Measurements from ENCODE around the gene KLF11.
"Not testable (repeated sequence)": the region's sequence is repeated elsewhere in the genome, so short reads cannot be mapped to it uniquely, and the experiment has no call there.

Gene KLF11

DNA sequence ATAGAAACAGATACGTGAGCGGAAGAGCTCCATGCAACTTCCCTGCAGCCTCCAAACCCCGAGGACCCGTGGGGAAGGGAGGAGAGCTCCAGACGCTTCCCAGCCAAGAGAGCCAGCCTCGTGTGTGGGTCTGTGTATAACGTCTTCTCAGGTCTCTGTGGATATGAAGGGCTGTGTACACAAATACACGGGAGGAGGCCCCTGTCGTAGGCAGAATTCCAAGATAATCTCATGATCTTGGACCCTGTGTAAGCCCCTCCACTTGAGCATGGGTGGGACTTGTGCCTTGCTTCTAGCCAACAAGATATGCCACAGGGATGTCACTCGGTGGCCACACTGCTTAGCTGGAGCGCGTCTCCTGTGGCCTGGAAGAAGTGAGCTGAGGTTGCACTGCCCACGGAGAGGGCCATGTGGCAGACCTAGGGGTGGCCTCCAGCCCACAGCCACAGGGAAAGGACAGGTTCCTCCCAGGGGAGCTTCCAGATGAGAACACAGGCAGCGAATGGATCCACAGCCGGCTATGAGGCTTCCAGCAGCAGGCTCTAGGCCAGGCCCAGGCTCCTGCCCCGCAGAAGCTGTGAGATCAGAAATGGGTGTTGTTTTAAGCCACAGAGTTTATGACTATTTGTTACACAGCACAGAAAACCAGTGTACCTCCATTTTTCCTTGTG lies 15.6 kb upstream of the KLF11 start:
- DNase-seq, result no peak

DNA sequence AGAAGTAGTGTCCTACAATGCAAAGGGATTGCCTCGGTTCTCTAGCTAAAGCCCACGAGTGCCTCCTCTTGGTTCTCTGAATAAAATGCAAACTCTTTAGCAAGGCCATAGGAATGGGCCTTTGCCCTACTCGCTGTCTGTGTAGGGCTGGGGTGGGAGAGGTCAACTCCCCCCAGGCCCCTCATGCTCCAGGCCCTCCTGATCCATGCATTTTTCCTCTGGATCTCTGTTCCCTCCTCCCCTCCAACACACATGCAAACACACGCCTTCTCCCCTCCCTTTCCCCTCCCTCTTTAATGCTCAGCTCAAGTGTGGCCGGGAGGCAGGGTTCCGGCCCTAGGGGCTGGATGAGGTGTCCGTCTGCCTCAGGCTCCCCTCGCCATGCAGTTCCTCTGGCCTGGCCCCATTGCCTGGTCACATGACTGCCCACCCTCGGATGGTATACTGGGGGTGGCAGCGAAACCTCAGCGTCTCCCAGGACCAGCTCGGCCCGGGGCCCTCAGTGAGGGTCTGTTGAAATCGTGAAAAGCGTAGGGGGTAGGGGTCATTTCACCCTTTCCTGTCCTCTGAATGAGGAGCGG lies 14.9 kb upstream of the KLF11 start:
- no peak for DNase-seq

DNA sequence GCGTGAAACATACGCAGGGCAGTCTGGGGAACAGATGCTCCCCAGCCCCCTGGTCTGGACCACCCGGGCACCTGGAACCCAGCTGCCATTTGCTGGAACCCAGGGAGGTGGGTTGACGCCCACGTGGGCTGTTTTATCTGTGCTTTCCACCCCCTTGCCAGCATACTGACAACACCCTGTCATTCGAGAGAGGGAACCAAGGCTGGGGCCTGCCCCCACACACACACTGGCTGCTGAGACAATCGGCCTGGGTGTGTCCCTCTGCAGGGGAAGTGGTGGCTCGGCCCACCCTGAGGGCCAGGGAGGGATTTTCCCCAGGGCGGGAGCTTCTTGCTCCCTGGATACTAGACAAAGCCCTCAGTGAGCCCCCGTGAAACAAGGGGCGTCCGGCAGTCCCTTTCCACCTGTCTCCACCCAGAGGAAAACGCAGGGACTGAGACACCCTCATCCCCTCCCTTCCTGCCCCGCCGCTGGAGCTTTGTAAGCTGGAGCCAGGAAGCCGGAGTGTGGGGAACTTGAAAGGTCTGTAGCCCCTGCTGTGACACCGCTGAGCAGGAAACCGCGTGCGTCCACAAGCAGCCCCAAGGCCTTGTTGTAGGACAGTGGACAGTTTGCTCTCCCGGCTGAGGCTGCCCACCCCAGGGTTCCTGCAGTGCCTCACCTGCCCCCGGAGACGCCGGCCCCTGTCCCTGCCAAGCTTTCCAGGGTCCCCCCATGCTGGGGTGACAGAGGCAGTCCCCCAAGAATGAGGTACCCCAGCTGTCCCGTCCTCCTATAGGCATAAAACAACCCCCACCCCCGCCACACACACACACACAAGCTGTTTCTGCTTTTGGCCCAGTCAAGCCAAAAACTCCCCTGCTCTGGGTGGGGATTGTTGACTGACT lies 14.1 kb upstream of the KLF11 start:
- peak; percentile 52 for DNase-seq

DNA sequence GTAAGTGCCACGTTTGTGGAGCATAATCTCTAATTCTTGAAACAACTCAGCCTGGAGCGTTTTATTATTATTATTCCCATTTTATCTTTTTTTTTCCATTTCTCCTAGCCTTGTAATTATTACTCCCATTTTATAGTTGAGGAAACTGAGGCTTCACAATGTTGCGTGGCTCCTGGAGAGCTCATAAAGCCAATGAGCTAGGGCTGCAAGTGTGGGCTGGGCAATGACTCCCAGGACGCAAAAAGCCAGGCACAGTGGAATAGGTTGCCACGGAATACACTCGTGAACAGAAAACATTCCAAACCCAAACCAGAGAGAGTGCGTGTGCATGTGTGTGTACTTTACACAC lies 13.5 kb upstream of the KLF11 start:
- no peak for DNase-seq

DNA sequence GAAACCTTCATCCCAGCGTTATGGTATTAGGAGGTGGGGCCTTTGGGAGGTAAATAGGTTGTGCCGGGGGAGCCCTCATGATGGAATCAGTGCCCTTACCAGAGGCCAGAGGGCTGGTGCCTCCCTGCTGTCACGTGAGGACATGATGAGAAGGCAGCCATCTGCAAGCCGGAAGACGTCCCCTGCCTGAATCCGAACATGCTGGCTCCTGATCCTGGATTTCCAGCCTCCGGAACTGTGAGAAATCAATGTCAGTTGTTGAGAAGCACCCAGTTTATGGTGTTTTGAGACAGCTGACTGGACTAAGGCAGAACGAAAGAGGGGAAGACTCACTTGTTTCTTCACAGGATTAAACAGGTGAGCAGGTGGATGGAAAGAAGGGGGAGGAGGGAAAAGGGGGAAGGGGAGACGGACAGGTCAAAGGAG lies 13.0 kb upstream of the KLF11 start:
- no peak for DNase-seq

DNA sequence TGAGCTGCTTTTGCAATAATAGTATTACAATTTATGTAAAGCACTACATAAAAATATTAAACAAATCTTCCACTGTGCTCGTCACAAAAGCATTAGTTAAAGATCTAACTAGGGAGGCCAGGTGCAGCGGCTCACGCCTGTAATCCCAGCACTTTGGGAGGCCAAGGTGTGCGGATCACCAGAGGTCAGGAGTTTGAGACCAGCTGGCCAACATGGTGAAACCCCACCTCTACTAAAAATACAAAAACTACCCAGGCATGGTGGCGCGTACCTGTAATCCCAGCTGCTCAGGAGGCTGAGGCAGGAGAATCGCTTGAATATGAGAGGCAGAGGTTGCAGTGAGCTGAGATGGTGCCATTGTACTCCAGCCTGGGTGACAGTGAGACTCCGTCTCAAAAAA lies 12.6 kb upstream of the KLF11 start:
- DNase-seq, result not testable (repeated sequence)

DNA sequence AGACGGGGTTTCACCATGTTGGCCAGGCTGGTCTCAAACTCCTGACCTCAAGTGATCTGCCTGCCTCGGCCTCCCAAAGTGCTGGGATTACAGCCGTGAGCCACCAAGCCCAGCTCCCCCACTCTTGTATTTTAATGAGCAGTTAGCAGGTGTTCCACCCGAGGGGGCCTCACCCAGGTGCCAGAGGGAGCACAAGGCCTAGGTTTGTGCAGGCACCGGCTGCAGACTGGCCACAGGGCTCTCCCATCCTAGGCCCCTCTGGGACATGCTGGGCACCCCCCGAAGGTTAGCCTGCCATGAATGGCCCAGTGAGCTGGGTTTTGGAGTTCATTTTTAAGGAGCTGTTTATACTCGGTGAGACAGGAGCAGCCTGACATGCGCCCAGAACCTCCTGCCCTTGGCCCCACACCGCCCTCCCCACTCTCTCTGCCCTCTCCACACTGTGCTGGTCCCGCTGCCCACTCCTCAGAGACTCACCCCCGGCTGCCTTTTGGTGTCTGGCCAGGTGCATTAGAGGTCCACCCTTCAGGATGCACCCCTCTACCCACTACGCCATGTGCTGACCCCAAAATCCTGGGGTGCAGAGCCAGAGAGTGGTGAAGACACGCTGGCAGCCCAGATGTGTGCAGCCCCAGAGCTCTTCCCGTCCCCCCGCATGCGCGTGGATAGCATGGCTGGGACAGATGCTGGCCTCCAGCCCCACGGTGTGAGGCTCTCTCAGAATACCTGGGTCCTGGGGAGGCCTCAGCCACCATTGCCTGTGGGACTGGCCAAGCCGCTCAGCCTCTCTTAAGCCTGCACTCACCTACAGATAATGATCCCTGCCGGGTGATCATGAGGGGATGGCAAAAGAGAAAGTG lies 11.2 kb upstream of the KLF11 start:
- DNase-seq, result no peak

DNA sequence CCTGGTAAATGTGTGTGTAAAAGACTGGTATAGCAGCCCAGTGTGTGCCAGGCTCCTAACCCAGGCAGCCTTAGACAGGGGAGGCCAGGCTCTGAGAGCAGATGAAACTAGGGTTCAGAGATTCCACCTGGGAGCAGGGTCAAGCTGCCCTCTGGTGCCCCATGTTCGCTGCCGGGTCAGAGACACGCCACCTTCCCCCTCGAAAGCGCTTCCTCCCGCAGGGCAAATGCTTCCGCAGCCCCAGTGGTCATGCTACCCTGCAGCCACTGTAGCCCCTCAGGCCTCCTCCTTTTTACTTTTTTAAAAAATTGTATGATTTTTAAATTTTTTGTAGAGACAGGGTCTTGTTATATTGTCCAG lies 10.6 kb upstream of the KLF11 start:
- no peak for DNase-seq

DNA sequence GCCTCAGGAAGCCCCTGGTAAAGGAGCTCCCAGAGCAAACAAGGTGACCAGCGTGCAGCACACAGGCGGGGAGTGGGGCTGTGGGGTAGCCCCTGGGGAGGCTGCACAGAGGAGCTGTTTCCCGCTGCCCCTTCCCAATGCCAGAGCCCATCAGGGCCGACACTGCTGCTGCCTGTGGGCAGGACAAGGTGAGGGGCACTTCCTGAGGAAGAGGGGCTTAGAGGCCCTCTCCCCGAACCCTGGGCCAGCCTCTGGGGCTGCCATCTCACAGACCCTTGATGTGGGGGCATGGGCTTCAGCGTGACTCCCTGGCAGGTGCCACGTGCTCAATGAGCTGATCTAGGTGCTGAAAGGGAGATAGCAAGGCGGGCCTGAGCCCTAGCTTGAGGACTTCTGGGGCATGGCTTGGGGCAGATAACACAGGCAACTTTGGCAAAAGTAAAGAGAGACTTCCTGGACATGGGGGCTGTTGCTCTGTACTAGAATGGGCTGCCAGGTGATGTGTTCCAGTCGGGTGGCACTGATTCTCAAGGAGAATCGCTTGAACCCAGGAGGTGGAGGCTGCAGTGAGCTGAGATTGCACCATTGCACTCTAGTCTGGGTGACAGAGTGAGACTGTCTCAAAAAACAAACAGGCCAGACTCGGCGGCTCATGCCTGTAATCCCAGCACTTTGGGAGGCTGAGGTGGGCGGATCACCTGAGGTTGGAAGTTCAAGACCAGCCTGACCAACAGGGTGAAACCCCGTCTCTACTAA lies 9.9 kb upstream of the KLF11 start:
- no peak for DNase-seq

DNA sequence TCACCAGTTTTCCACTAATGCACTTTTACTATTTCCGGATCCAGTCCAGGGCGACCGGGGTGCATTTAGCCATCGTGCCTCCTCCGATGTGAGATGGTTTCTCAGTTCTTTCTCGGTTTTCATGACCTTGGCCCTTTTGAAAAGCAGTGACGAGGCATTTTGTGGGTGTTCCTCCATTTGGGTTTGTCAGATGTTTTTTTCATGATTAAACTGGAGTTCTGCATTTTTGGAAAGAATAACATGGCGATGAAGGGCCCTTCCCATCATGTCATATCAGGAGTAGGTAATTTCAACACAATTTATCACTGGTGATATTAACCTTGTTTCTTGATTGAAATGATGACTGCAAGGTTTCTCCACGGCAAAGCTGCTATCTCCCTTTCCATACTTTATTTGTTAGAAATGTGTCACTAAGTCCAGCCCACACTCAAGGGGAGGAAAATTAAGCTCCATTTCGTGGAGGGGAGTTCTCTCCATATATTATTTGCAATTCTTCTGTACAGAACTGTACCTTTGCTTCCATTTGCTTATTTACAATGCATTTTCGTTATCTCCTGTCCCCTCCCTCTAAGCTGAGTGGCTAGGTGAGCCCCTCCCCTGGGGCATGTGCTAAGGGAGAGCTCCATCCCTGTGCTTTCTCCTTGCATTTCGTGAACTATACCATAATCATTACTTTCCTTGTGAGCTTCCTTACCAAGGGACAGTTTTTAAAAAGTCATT lies 8.9 kb upstream of the KLF11 start:
- DNase-seq, result no peak

DNA sequence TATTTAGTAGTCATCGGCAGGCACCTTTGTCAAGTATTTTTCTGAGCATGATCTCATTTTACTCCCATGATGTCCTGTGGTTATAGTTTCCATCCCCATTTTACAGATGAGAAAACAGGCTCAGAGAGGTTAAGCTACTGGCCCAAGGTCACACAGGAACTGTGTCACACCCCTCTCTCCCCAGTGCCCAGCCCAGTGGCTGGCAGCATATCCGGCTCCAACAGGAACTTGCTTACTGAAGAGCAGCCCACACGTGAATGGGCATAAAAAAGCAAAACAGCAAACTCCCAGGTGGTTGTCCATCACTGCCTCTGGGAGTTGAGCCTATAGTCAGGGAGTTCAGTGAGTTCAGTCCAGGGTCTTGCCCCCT lies 8.3 kb upstream of the KLF11 start:
- DNase-seq, result no peak

DNA sequence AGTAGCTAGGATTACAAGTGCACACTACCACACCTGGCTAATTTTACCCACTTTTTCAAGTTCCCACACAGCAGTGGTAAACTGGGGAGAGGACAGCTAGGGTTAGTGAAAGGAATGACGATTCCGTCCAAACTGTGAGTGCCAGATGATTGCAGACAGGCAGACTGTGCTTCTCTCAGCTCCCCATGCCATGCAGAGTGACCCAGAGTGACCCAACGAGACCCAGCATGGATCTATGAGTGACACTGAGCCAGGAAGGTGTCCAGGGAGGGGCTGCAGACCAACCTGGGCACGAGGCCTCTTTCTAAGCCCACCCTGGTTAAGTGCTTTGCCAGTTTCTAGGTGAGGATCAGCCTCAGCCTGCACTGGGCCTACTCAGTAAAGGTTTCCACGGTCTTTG lies 7.7 kb upstream of the KLF11 start:
- DNase-seq, result no peak

DNA sequence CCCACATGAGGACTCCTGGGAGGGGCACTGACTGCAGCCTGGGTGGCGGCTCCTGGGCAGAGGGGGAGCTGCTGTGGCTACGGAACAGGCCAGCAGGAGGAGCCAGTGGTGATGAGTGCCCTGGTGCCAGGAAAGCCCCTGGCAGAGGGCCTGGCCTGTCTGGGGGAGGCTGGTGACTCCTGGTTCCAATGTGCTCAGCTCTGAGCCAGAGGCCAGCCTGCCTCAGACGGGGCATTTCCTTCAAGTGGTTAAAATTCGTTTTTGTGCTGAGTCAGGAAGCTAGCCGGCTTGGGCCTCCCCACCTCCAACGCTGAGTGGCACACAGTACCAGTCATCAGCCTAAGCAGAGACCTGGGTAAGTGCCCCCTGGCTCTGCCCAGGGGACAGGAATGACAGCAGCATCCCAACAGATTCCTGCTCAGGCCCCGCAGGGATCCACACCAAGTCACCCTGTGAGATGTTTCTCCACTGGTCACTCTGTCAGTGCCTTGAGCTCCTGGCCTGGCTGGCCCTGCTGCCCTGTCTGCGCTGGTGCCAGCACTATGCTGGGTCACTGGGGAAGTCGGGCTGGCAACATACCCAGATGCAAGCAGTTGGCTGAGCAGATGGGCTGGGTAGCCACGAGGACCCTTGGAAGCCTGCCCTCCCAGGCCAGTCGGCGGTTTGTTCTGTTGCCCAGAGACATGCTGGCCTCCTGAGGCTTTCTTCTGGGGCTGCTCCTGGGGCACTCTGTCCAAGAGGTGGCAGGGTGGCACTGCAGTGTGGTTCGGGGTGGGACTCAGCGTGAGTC lies 7.1 kb upstream of the KLF11 start:
- no peak for DNase-seq

DNA sequence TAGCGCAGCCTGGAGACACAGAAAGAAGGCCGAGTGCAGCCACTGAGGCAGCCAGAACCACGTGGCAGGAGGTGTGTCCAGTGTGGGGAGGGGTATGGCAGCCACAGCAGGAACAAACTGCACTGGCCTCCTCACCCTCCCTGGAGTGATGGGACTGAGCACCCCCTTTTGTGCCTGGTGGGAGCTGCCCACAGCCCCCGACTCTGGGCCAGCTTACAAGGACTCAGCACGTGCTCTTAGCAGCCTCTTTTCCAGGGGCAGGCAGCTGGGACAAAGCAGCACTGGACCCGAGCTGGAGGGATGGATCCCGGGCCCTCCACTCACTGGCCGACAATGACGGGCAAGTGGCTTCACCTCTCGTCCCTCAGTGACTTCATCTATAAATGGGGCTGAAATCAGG lies 5.2 kb upstream of the KLF11 start:
- DNase-seq, result no peak

DNA sequence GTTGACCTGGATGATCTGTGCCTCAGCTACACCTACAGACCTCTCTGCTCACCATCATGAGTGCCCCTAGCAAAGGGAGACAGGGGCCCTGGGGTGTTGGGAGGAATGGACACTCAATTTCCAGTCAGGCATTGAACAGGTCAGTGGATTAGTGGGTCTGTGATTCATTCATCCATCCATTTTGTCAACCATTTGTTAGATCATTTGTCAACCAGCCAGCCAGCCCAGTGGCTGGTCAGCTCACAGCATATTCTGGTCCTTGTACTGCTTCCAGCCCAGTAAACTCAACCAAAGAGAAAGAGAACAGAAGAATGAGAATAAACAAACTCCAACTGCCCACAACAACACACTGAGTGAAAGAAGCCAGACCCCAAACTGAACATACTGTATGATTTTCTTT lies 4.6 kb upstream of the KLF11 start:
- DNase-seq, result no peak

DNA sequence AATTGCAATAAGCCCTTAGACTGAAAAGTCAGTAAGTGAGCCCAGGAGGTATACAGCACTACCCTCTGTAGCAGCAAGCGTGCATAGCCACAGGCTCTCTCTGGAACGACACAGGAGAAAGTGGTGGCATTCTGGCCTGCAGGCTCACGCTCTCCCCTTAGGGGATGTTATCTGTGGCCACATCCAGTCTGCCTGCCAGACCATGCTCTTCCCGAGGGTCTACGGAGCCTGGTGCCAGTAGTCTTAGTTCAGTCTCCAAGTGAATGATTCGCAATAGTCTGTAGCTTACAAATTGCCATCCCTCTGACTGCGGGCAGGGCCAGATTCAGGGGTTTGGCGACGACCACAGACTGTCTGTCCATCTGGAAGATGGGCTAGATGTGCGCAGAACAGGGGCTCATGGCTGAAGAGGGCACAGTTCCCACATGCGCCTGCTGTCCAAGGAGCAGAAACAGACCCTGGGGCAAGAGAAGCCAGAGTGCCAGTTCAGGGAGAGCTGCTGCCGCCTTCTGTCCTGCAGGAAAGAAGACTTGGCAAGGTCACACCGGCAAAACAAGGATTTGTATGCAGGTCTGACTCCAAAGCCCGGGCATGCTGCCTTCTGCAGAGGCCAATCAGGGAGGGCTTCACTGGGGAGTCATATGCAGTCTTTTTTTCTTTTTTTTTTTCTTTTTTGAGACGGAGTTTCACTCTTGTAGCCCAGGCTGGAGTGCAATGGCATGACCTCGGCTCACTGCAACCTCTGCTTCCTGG lies 3.5 kb upstream of the KLF11 start:
- no peak for DNase-seq

DNA sequence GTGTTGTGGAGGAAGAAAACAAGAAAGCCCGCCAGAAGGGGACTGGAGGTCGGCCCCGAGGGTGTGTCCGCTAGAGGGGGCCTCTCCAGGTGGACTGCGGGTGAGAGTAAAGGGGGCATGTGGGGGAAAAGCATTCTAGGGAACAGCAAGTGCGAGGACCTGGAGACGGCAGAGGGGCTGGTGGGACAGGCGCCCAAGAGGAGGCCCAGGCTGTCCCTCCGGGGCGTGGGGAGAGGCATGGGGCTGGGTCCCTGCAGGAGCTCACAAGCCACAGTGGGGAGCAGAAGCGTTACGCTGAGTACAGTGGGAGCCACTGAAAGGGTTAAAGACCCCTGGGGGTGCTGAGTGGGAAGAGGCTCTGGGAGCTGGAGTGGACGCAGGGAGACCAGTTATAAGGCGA lies 1.6 kb upstream of the KLF11 start:
- DNase-seq, result no peak

DNA sequence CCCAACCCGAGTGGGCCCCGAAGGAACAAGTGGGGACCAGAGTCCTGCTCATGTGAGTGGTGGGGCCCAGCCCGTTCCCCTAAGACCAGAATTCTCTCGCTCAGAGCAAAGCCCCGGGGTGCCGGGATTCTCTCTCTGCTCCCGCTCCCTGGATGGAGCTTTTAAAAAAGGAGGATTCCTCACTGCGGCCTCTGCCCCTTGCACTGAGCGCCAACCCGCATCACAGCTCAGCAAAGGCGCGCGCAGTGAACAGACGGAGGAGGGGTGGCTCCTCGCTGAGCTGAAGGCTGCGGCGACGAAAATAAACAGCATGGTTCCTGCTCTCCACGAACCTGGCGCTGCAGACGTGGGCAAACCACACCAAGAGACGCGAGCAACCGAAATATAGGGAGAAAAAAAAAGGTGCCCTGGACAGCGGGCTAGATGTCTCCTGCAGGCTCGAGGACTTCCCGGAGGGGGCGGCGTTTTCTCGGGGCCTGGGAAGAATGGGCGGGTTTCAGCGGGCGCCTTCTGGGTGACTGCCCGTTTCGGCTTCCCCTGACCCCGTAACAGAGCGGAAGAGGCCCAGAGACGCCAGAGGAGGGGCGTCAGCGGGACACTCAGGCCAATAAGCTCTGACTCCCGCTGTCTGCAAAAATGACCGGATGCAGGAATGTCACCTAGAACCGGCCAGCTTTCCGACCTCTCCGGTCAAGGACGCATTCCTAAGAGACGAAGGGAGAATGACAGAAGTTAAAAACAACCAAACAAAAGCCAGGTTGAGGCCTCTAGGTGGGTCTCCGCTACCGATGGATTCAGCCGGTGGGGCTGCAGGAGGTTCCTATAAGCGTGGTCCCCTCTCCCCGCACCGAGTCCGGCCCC lies 819 bp upstream of the KLF11 start:
- DNase-seq, result no peak

DNA sequence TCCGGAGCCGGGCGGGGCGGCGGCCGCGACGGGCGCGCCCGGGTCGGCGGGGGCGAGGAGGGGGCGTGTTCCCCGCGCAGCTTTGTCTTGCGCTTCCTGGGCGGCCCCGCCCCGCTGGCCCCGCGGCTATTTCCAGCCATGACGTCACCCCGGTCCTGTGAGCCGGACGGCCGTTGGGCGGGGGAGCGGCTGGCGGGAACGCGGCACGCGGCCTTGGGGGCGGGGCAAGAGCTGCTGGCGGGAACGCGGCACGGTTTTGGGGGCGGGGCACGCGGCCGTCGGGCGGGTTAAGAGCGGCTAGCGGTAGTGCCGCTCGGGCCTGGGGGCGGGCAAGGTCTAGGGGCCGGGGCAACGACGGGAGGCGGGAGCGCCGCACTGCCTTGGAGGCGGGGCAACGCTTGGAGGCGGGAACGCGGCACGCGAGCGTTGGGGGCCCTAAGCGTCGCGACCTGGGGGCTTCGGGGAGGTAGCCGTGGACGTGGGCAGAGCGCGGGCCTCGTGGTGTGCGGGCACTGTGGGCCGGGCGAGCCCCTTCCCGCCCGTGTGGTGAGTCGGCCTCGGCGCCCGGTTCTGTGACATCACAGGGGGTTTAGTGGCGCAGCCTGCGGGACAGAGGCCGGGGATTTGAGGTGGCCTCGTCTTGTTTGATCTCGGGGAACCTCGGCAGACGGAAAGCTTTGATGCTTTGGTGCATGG lies 704 bp downstream of the KLF11 start:
- no peak for DNase-seq
